Measurements from ENCODE around the gene PITRM1.

Gene PITRM1

GRCh38 chr10:3145366-3145765 lies 27.2 kb downstream of the PITRM1 start:
- no peaks in the 10 kb centered on the region for H3K9me3 ChIP-seq (ENCODE audit: low read length)
- H3K79me2 ChIP-seq (ENCODE audit: insufficient read depth, low read length), result no peaks in the 10 kb centered on the region
- no peaks in the 10 kb centered on the region for H3K4me1 ChIP-seq (ENCODE audit: insufficient read depth, low read length, severe bottlenecking)
- no peaks in the 10 kb centered on the region; the same call in 1 of the 2 replicates for H3F3A ChIP-seq (ENCODE audit: insufficient read depth, low read length)
- H3K9ac ChIP-seq (ENCODE audit: low read length), result no peak overlapping the region
- no peak overlapping the region for H3K4me3 ChIP-seq (ENCODE audit: low read depth, low read length, poor library complexity, severe bottlenecking)
- TF ChIP-seq EZH2 (IDR thresholded peaks at IDR 0.05; ENCODE audit: borderline replicate concordance, low read length), result no peak
- no peak for TF ChIP-seq CTCF (IDR thresholded peaks at IDR 0.05; ENCODE audit: low read length)
- no peak overlapping the region for H3K27ac ChIP-seq (ENCODE audit: low read depth, low read length, poor library complexity, severe bottlenecking)
- no peaks in the 10 kb centered on the region for H3K9me2 ChIP-seq (ENCODE audit: low read depth, low read length)
- H2AFZ ChIP-seq (ENCODE audit: low read length), result no peak overlapping the region
- no peaks in the 10 kb centered on the region for H4K20me1 ChIP-seq (ENCODE audit: insufficient read depth, low read length)
- no peaks in the 10 kb centered on the region for H3K27me3 ChIP-seq (ENCODE audit: insufficient read depth, low read length)
- peaks cover 83% of the 10 kb centered on the region for H3K36me3 ChIP-seq (ENCODE audit: insufficient read depth, low read length)
- no peak overlapping the region for H3K4me2 ChIP-seq (ENCODE audit: low read length)

GRCh38 chr10:3143791-3144434 lies 28.7 kb downstream of the PITRM1 start:
- Histone ChIP-seq H3K9me3 (ENCODE audit: low read length) (no peaks in the 10 kb centered on the region), H3K4me3 (ENCODE audit: low read depth, low read length, poor library complexity, severe bottlenecking) (no peak overlapping the region), H3K27me3 (ENCODE audit: insufficient read depth, low read length) (no peaks in the 10 kb centered on the region), H3K4me2 (ENCODE audit: low read length) (no peak overlapping the region), H3K9ac (ENCODE audit: low read length) (no peak overlapping the region), H3K27ac (ENCODE audit: low read depth, low read length, poor library complexity, severe bottlenecking) (no peak overlapping the region), H3K36me3 (ENCODE audit: insufficient read depth, low read length) (peaks cover 83% of the 10 kb centered on the region), H2AFZ (ENCODE audit: low read length) (no peak overlapping the region), H3K79me2 (ENCODE audit: insufficient read depth, low read length) (no peaks in the 10 kb centered on the region), H4K20me1 (ENCODE audit: insufficient read depth, low read length) (no peaks in the 10 kb centered on the region), H3K4me1 (ENCODE audit: insufficient read depth, low read length, severe bottlenecking) (no peaks in the 10 kb centered on the region), H3F3A (ENCODE audit: insufficient read depth, low read length) (no peaks in the 10 kb centered on the region; the same call in 1 of the 2 replicates), H3K9me2 (ENCODE audit: low read depth, low read length) (no peaks in the 10 kb centered on the region)
- TF ChIP-seq CTCF (IDR thresholded peaks at IDR 0.05; ENCODE audit: low read length) (no peak), EZH2 (IDR thresholded peaks at IDR 0.05; ENCODE audit: borderline replicate concordance, low read length) (no peak)

GRCh38 chr10:3143366-3143765 lies 29.2 kb downstream of the PITRM1 start:
- no peak overlapping the region for H3K4me2 ChIP-seq (ENCODE audit: low read length)
- no peaks in the 10 kb centered on the region; the same call in 1 of the 2 replicates for H3F3A ChIP-seq (ENCODE audit: insufficient read depth, low read length)
- H2AFZ ChIP-seq (ENCODE audit: low read length), result no peak overlapping the region
- no peaks in the 10 kb centered on the region for H3K4me1 ChIP-seq (ENCODE audit: insufficient read depth, low read length, severe bottlenecking)
- H3K9me3 ChIP-seq (ENCODE audit: low read length), result no peaks in the 10 kb centered on the region
- H3K36me3 ChIP-seq (ENCODE audit: insufficient read depth, low read length), result peaks cover 83% of the 10 kb centered on the region
- no peak overlapping the region for H3K9ac ChIP-seq (ENCODE audit: low read length)
- H3K9me2 ChIP-seq (ENCODE audit: low read depth, low read length), result no peaks in the 10 kb centered on the region
- no peaks in the 10 kb centered on the region for H3K27me3 ChIP-seq (ENCODE audit: insufficient read depth, low read length)
- no peaks in the 10 kb centered on the region for H4K20me1 ChIP-seq (ENCODE audit: insufficient read depth, low read length)
- no peak for TF ChIP-seq CTCF (IDR thresholded peaks at IDR 0.05; ENCODE audit: low read length)
- no peak for TF ChIP-seq EZH2 (IDR thresholded peaks at IDR 0.05; ENCODE audit: borderline replicate concordance, low read length)
- no peak overlapping the region for H3K27ac ChIP-seq (ENCODE audit: low read depth, low read length, poor library complexity, severe bottlenecking)
- H3K79me2 ChIP-seq (ENCODE audit: insufficient read depth, low read length), result no peaks in the 10 kb centered on the region
- H3K4me3 ChIP-seq (ENCODE audit: low read depth, low read length, poor library complexity, severe bottlenecking), result no peak overlapping the region
